Prostate gland (tissue), 2 donors: ENCODE results near the gene ITIH2. TPM values are rescaled to one million over a fixed set of nuclear protein-coding genes. Genes with fewer than 3 reads are reported as not detected.
"Not testable (repeated sequence)": the region's sequence is repeated elsewhere in the genome, so short reads cannot be mapped to it uniquely, and the experiment has no call there.

Experiments used
- DNase-seq: peaks from one replicate; pipeline ENCODE4 v3.0.0-alpha.2; 2019; ENCODE audit warnings: low spot score
- H3K27ac ChIP-seq, 2 donors: fragments of 200-600 bp; sonication (generic); 2 replicates each; pipeline ENCODE4 v1.5.1; 2017 to 2019
- H3K27me3 ChIP-seq: fragments of 200-600 bp; sonication (generic); replicated peaks from 2 replicates; pipeline ENCODE4 v1.5.1; 2019; ENCODE audit not compliant: insufficient read depth
- H3K36me3 ChIP-seq, 2 donors: fragments of 200-600 bp; sonication (generic); 1 replicate in 1 of 2; 2 replicates in 1 of 2; pipeline versions ENCODE4 v1.5.1 to v1.8.1; 2017 to 2019
- H3K4me1 ChIP-seq: fragments of 200-600 bp; sonication (generic); replicated peaks from 2 replicates; pipeline ENCODE4 v1.5.1; 2019
- H3K4me3 ChIP-seq, 2 donors: fragments of 200-600 bp; sonication (generic); 2 replicates each; pipeline ENCODE4 v1.5.1; 2017 to 2019
- H3K9me3 ChIP-seq: fragments of 200-600 bp; sonication (generic); 2 replicates; pipeline ENCODE4 v1.5.1; 2017
- CTCF ChIP-seq, 4 experiments: fragments of 200-600 bp in 2 of 4; fragments of 450-650 bp in 2 of 4; sonication (generic) in 2 of 4; IDR thresholded peaks; 1 replicate in 3 of 4; 2 replicates in 1 of 4; pipeline ENCODE4 v1.5.1; 2016 to 2019; ENCODE audit warnings: antibody characterized with exemption in 4 of 4, mild to moderate bottlenecking in 2 of 4, moderate library complexity in 2 of 4
- POLR2A ChIP-seq: fragments of 450-650 bp; IDR thresholded peaks from one replicate; pipeline ENCODE4 v1.6.1; 2016; ENCODE audit warnings: antibody characterized with exemption, mild to moderate bottlenecking
- POLR2AphosphoS5 ChIP-seq: sonication (generic); formaldehyde crosslinking; IDR thresholded peaks from one replicate; pipeline ENCODE4 v1.6.1; 2017; ENCODE audit warnings: antibody characterized with exemption
- WGBS: methylation state at CpG from one replicate; pipeline ENCODE4 v1.1.5; 2018; 5-methylcytosine and 5-hydroxymethylcytosine counted together
- intact Hi-C: fragments of 100-400 bp; cut with DNase I; formaldehyde crosslinking; loops from one replicate; pipeline ENCODE4 v1.14.2; 2022
- total RNA-seq, 2 donors: library from RNA; depleted of rRNA; stranded (reverse); fragments of >200 nt; gene quantifications; one replicate each; pipeline ENCODE4 v1.1.0, GENCODE V29; 2016

The ITIH2 gene
- total RNA-seq, 2 donors from 2014 or later = not detected

DNA sequence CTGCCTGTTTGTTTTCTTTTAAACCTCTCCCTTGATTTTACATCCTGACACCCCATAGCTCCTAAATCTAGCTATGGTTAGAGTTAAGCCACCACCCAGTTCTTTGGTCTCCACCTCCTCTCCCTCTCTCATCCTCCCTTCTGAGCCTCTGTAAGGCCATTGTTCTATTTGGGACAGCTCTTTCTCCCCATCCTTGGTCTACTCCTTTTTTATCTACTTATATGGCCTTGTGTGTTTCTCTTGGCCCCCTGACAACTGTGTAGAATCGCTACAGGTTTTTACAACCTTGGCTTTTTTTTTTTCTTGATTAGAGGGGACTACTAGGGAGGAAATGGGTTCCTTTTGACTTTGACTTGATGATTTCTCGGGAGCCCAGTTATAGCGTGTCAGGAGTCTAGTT lies 33.0 kb upstream of the ITIH2 start:
- Histone ChIP-seq H3K36me3 (no peaks in the 10 kb centered on the region), H3K4me3 (no peak overlapping the region), H3K27ac (no peak overlapping the region), H3K9me3 (no peaks in the 10 kb centered on the region), H3K27me3 (peaks cover 2% of the 10 kb centered on the region), H3K4me1 (no peaks in the 10 kb centered on the region)
- TF ChIP-seq POLR2A = no peak
- no peak for TF ChIP-seq POLR2AphosphoS5
- no peak for TF ChIP-seq CTCF (IDR thresholded peaks at IDR 0.05)
- WGBS = 69% methylated on average over 3 of the region's 3 CpGs
- no peak for DNase-seq
- intact Hi-C loops = no loop called here

- intact Hi-C loops = no loop called here
- Histone ChIP-seq H3K9me3 (no peaks in the 10 kb centered on the region), H3K27ac (no peak overlapping the region), H3K4me3 (no peak overlapping the region), H3K27me3 (peaks cover 2% of the 10 kb centered on the region), H3K36me3 (no peaks in the 10 kb centered on the region), H3K4me1 (no peaks in the 10 kb centered on the region)
- TF ChIP-seq POLR2AphosphoS5 (no peak), POLR2A (no peak), CTCF (IDR thresholded peaks at IDR 0.05) (no peak)
- 85% methylated on average over 23 of the region's 23 CpGs for WGBS
- no peak for DNase-seq
Measured at GRCh38 chr10:7672341-7673134, 30.6 kb upstream of the ITIH2 start.

DNA sequence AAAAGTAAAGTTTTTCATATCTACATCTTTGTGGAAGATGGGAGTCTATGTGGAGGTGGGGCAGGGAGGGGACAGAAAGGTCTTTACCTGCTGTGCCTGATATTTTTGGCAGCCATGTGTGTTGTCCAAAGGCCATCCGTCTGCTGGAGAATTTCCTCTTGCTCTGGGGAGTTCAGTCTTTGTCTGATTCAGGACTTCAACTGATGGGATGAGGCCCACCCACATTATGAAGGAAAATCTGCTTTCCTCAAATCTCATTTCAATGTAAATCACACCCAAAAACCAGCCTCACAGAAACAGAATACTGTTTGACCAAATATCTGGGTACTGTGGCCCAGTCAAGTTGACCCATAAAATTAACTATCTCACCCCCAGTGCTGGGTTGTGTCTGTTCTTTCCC lies 23.9 kb upstream of the ITIH2 start:
- no peaks in the 10 kb centered on the region for H3K4me1 ChIP-seq
- WGBS = 95% methylated on average over 1 of the region's 1 CpG

GRCh38 chr10:7680078-7680477 lies 23.0 kb upstream of the ITIH2 start:
- H3K27ac ChIP-seq, H3K4me1 ChIP-seq, H3K27me3 ChIP-seq, DNase-seq, H3K36me3 ChIP-seq, intact Hi-C loops, H3K4me3 ChIP-seq, H3K9me3 ChIP-seq: not testable (repeated sequence)
- WGBS = 66% methylated on average over 5 of the region's 5 CpGs

More for the DNA sequence above, 23.9 kb upstream of the ITIH2 start:
- Histone ChIP-seq H3K27ac (no peak overlapping the region), H3K36me3 (no peaks in the 10 kb centered on the region), H3K27me3 (no peaks in the 10 kb centered on the region), H3K4me3 (no peak overlapping the region), H3K9me3 (no peaks in the 10 kb centered on the region)
- no peak for DNase-seq
- TF ChIP-seq POLR2AphosphoS5 = no peak
- no peak for TF ChIP-seq CTCF (IDR thresholded peaks at IDR 0.05)
- TF ChIP-seq POLR2A = no peak
- intact Hi-C loops = no loop called here

DNA sequence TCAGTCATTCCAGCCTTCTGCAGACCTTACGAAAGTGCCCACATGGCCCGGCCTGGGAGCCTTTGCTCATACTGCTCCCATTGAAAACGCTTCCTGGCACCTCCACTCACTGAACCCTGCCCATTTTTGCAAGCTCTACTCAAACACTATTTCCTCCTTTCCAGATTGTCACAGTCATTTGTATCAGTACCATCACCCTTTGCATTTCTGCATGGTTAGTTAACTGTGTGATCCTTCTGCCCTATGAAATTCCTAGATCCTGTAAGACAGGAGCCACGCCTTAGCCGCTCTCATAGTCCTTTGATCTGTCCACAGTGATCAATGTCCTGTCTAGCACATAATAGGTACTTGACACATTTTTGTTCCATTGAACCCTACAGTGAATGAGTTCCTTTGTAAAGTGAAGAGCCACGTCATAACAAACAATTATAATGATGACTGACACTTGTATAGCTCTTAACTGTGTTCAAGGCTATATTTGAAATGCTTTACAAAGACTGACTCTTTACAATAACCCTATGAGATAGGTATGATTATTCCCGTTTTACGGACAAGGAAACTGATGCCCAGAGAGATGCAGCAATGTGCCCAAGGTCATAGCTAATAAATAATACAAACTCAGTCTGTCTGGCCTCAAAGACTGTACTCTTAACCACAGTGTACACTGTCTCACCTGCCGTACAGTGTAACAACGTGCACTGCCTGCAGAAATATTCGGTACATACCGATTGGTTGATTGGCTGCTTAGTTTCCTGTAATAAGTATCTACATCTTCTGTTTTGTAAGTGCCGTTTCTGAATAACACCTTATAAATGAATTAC lies 16.6 kb upstream of the ITIH2 start:
- intact Hi-C loops = loop anchor here (2.0 kb wide), 1 partner anchor 162 kb away; no protein-coding TSS in a partner anchor
- DNase-seq = no peak
- H3K27ac ChIP-seq = no peak overlapping the region
- no peaks in the 10 kb centered on the region for H3K4me1 ChIP-seq
- no peaks in the 10 kb centered on the region for H3K9me3 ChIP-seq
- H3K27me3 ChIP-seq = no peaks in the 10 kb centered on the region
- no peak for TF ChIP-seq CTCF (IDR thresholded peaks at IDR 0.05)
- no peak for TF ChIP-seq POLR2A
- no peak for TF ChIP-seq POLR2AphosphoS5
- H3K36me3 ChIP-seq = no peaks in the 10 kb centered on the region
- no peak overlapping the region for H3K4me3 ChIP-seq
- 58% methylated on average over 13 of the region's 13 CpGs for WGBS
